ENCODE measurements around the gene SNRNP25.
A peak's percentile ranks its signal among the peaks of the same experiment; 100 is the strongest.

SNRNP25 gene

GRCh38 chr16:60929-61878 is 7.6 kb downstream of the SNRNP25 start:
- no peak overlapping the region for H3K4me3 ChIP-seq (ENCODE audit: low read depth, low read length)

GRCh38 chr16:61879-62281 is 8.3 kb downstream of the SNRNP25 start:
- DNase-seq (ENCODE audit: low read depth): no peak
- no peak overlapping the region for H3K4me3 ChIP-seq (ENCODE audit: low read depth, low read length)

More at GRCh38 chr16:60929-61878, 7.6 kb downstream of the SNRNP25 start:
- DNase-seq (ENCODE audit: low read depth): no peak

- no peak overlapping the region for H3K4me3 ChIP-seq (ENCODE audit: low read depth, low read length)
- DNase-seq (ENCODE audit: low read depth): no peak
Measured at GRCh38 chr16:62283-62967, 8.8 kb downstream of the SNRNP25 start.

GRCh38 chr16:62968-63391 is 9.4 kb downstream of the SNRNP25 start:
- no peak for DNase-seq (ENCODE audit: low read depth)

GRCh38 chr16:63466-63865 is 9.8 kb downstream of the SNRNP25 start:
- DNase-seq (ENCODE audit: low read depth): no peak
- H3K4me3 ChIP-seq (ENCODE audit: low read depth, low read length): no peak overlapping the region

More at GRCh38 chr16:62968-63391, 9.4 kb downstream of the SNRNP25 start:
- no peak overlapping the region for H3K4me3 ChIP-seq (ENCODE audit: low read depth, low read length)

- H3K4me3 ChIP-seq (ENCODE audit: low read depth, low read length): no peak overlapping the region
- no peak for DNase-seq (ENCODE audit: low read depth)
Measured at GRCh38 chr16:63998-64913, 10.6 kb downstream of the SNRNP25 start.

GRCh38 chr16:64914-65255 is 11.3 kb downstream of the SNRNP25 start:
- no peak overlapping the region for H3K4me3 ChIP-seq (ENCODE audit: low read depth, low read length)
- no peak for DNase-seq (ENCODE audit: low read depth)

- DNase-seq (ENCODE audit: low read depth): no peak
- H3K4me3 ChIP-seq (ENCODE audit: low read depth, low read length): no peak overlapping the region
Measured at GRCh38 chr16:65745-66144, 12.1 kb downstream of the SNRNP25 start.

- H3K4me3 ChIP-seq (ENCODE audit: low read depth, low read length): no peak overlapping the region
- DNase-seq (ENCODE audit: low read depth): no peak
Measured at GRCh38 chr16:66309-67182, 12.9 kb downstream of the SNRNP25 start.

- DNase-seq (ENCODE audit: low read depth): no peak
- H3K4me3 ChIP-seq (ENCODE audit: low read depth, low read length): no peak overlapping the region
Measured at GRCh38 chr16:67183-67791, 13.7 kb downstream of the SNRNP25 start.

GRCh38 chr16:67884-68789 is 14.5 kb downstream of the SNRNP25 start:
- no peak for DNase-seq (ENCODE audit: low read depth)
- H3K4me3 ChIP-seq (ENCODE audit: low read depth, low read length): no peak overlapping the region

GRCh38 chr16:69181-69580 is 15.6 kb downstream of the SNRNP25 start:
- DNase-seq (ENCODE audit: low read depth): no peak

GRCh38 chr16:71210-71539 is 17.5 kb downstream of the SNRNP25 start:
- no peak for DNase-seq (ENCODE audit: low read depth)
- peak overlapping the region; percentile 74 for H3K4me3 ChIP-seq (ENCODE audit: low read depth, low read length)

More at GRCh38 chr16:69181-69580, 15.6 kb downstream of the SNRNP25 start:
- H3K4me3 ChIP-seq (ENCODE audit: low read depth, low read length): no peak overlapping the region

GRCh38 chr16:71540-72401 is 18.1 kb downstream of the SNRNP25 start:
- no peak for DNase-seq (ENCODE audit: low read depth)
- peak overlapping the region; percentile 74 for H3K4me3 ChIP-seq (ENCODE audit: low read depth, low read length)

GRCh38 chr16:72561-73548 is 19.2 kb downstream of the SNRNP25 start, which contains the start of gene RHBDF1:
Gene RHBDF1, minus strand, starts transcription at chr16:72631. Its CDS starts 7,616 bp downstream, at chr16:65015.
- DNase-seq (ENCODE audit: low read depth): no peak
- peak within 1 kb of the TSS; percentile 74 for H3K4me3 ChIP-seq (ENCODE audit: low read depth, low read length)

All from skeletal muscle cell (primary cell).